Hepatic stellate cell (primary cell): Measurements from ENCODE around the gene WDR93.

Experiments
- DNase-seq: peaks from one replicate; pipeline ENCODE4 v3.0.0; 2011; ENCODE audit warnings: low spot score

Gene WDR93

GRCh38 chr15:89749054-89749453, 58.4 kb downstream of the WDR93 start:
- DNase-seq: no peak

- DNase-seq: no peak
Measured at GRCh38 chr15:89749526-89749925, 58.9 kb downstream of the WDR93 start.

- DNase-seq: no peak
Measured at GRCh38 chr15:89749951-89750559, 59.4 kb downstream of the WDR93 start.

DNA sequence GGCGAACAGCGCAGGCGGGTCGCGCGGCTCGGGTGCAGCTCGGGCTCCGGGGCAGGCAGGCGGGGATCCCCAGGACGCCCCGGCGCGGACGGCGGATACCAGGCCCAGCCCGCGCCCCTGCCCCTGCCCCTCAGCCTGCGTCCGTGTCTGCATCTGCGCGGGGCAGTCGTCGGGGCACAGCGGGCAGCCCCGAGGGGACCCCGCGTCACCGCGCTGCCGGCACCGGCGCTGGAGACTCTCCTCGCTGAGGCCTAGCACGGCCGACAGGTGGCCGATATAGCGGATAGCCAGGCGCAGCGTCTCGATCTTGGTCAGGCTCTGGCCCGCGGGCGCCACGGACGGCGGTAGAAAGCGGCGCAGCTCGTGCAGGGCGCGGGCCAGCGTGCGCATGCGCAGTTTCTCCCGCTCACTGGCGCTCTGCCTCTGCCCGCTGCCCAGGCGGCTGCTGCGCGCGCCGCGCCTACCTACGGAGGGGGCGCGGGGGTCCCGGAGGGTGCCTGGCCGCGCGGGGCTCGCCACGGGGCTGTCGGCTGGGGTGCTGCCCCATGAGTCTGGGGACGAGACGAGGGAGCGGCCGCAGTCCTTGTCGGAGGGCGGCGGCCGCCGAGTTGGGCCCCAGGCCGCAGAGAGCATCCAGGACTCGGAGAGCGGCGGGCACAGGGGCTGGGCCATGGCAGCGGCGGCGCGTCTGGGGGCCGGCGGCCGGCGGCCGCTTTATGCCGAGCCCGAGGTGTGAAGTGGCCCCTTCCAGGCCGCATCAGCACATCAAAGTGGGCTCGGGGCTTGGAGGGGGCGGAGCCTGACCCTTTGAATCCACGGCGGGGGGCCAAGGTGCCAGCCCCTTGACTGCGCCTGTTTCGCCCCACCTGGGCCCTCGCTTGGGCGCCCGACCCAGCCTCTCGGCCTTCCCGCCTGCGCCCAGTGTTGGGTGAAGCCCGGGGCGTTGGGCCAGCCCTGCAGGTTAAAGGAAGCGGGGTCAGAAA, 60.2 kb downstream of the WDR93 start, which contains the start of gene MESP1:
Gene MESP1 (minus strand): TSS at position 690 of the 983 bp plus-strand sequence. CDS start 18 bp downstream, at position 672.
- peak; percentile 95 for DNase-seq

- no peak for DNase-seq
Measured at GRCh38 chr15:89751748-89752147, 61.1 kb downstream of the WDR93 start.

DNA sequence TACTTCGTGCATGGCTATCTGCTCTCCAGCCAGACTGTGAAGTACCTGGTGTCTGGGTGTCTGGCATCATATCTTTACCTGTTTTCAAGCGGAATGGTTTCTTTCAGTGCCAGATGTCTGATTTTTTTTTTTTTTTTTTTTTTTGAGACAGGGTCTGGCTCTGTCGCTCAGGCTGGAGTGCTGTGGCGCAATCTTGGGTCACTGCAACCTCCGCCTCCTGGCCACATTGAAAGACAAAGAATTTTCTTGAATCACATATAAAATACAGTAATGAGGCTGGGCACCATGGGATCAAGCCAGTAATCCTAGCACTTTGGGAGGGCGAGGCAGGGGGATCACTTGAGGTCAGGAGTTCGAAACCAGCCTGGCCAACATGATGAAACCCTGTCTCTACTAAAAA, 63.2 kb downstream of the WDR93 start:
- no peak for DNase-seq

GRCh38 chr15:89754361-89755154, 63.9 kb downstream of the WDR93 start:
- no peak for DNase-seq

GRCh38 chr15:89755701-89756100, 65.1 kb downstream of the WDR93 start:
- no peak for DNase-seq

- DNase-seq: no peak
Measured at GRCh38 chr15:89756897-89757296, 66.3 kb downstream of the WDR93 start.

- DNase-seq: no peak
Measured at GRCh38 chr15:89758283-89758682, 67.7 kb downstream of the WDR93 start.

GRCh38 chr15:89758981-89759380, 68.4 kb downstream of the WDR93 start:
- no peak for DNase-seq

- no peak for DNase-seq
Measured at GRCh38 chr15:89759835-89760234, 69.2 kb downstream of the WDR93 start.

DNA sequence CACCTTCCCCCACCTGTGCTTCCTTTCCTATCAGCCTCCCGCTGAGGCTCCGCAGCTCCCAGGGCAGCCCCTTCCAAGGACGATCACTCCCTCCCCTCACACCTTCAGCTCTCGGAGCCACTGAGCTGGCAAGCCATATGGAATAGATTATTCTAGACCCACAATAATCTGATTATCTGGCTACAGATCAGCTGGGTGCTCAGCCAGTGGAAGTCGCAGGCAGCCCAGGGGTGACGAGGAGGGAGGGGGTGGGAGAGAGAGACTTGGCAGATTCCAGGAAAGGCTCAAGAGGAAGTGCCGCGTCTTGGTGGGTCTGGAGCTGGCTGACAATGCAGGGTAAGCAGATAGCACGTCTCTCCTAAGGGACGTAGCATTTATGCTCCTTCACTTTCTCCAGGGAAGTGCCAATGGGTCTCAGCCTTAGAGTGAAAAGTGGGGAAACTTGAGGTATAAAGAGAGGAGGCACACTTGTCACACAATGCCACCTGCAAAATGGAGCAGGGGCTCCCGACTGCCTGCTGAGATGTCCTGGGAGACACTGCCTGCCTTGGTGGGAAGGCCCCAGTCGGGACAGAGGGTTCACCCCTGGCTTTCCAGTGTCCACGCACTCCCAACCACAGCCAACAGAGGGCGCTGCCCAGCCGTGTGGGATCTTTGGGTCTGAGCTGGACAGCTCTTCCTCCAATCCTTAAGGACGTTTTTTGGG, 69.8 kb downstream of the WDR93 start:
- peak; percentile 85 for DNase-seq

DNA sequence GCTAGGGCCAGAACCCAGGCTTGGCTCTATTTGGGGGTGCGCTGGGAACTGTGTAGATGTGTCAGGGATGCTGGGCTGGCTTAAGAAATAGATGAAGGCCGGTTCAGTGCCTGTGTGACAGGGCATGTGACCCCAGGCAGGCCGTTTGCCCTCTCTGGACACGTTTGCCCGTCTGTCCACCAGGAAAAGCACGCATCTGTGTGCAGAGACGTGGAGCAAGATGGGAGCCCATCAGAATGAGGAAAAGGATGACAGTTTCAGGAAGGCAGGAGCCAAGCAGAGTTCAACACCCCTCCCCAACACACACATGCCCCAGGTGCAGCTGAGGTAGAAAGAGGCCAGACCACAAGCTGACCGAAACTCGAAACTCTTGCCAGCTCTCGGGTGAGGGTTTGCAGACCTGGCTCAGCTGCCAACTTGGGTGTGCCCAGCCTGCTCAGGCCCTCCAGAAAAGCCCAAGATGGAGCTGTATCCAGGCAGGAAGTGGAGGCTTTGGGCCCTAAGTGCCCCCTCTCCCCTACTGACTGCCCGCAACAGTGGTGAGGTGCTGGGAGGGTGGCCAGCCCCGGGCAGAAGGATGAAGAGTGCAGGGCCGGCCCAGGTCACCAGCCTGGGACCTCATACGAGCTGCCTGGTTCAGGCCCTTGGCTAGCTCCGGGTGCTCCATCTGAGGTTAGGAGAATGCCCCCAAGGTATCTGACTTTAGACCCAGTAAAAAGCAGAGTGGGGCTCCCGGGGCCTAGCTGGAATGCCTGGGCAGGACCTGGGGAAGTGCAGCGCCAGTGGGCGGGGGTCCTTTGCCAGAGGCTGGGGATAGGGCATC, 70.6 kb downstream of the WDR93 start:
- DNase-seq: no peak

GRCh38 chr15:89761929-89762328, 71.3 kb downstream of the WDR93 start:
- no peak for DNase-seq

- no peak for DNase-seq
Measured at GRCh38 chr15:89765694-89766093, 75.1 kb downstream of the WDR93 start.

GRCh38 chr15:89766357-89767311, 76.0 kb downstream of the WDR93 start:
- no peak for DNase-seq

DNA sequence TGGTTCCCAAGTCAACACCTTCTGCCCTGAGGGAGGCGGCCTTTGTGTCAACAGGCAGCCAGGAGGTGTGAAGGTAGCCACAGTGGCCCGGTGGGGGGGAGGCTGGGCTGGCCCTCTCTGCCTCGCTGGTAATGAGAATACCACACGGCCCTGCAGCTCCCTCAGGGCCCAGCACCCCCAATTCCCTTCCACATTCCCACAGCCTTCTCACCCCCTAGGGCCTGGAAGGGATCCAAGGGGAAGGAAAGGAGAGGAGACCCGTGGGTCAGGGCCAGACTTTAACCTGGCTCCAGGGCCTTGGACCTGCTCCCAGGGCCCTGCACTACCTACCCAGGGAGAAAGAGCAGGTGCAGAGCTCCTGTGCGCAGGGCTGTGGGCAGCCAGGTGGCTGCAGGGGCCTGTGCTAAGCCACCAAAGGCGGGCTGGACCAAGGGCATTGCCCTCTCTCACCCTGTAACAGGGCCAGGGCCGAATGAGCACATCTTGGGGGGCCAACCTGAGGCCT, 76.9 kb downstream of the WDR93 start:
- no peak for DNase-seq

DNA sequence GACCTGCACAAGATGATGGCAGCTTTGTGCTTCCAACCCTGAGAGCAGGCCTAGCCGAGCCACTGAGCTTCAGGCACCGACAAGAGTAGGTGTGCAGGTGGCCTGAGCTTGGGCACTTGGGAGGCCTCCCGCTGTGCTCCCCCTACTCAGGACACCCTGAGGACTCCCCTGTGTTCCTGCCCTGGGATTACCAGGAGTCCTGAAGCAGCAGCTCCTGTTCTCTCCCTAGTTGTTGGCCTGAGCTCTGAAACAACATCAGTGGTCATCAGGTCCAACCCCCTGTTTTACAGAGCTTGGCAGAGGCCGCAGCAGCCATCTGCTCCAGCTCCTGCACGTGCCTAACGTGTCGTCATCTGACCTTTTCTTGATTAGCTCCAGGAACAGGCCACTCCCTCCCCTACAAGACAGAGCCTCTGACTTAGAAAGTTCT, 77.5 kb downstream of the WDR93 start:
- DNase-seq: peak; percentile 45
